Left ventricle myocardium superior (tissue), 1 donor: ENCODE data around the gene TSPEAR. TPM values are rescaled to one million over a fixed set of nuclear protein-coding genes. Genes with fewer than 3 reads are reported as not detected.
"Not testable (repeated sequence)": the region's sequence is repeated elsewhere in the genome, so short reads cannot be mapped to it uniquely, and the experiment has no call there.

Experiments
- ATAC-seq: fragments of 200-7000 bp; cut with Tn5 transposase; one replicate; pipeline ENCODE4 v1.9.1; 2020; ENCODE audit warnings: mild to moderate bottlenecking, moderate library complexity
- DNase-seq: peaks from one replicate; pipeline ENCODE4 v3.0.0-alpha.2; 2020
- intact Hi-C: fragments of 100-400 bp; cut with micrococcal nuclease; formaldehyde crosslinking; loops from one replicate; pipeline ENCODE4 v1.11.0; 2022
- total RNA-seq: library from RNA; stranded (reverse); fragmentation: NEBNext Ultra II Directional; extraction: Animal tissue kit (Norgen Biotek cat#: 25700); gene quantifications from one replicate; pipeline ENCODE4 v1.2.1, GENCODE V29; 2021
- donor health status: DM: no; HTN: yes; CAD: no; lungs with severe emphysema.

TSPEAR gene
- total RNA-seq, 1 donor from 2014 or later, result 2.7 TPM

DNA sequence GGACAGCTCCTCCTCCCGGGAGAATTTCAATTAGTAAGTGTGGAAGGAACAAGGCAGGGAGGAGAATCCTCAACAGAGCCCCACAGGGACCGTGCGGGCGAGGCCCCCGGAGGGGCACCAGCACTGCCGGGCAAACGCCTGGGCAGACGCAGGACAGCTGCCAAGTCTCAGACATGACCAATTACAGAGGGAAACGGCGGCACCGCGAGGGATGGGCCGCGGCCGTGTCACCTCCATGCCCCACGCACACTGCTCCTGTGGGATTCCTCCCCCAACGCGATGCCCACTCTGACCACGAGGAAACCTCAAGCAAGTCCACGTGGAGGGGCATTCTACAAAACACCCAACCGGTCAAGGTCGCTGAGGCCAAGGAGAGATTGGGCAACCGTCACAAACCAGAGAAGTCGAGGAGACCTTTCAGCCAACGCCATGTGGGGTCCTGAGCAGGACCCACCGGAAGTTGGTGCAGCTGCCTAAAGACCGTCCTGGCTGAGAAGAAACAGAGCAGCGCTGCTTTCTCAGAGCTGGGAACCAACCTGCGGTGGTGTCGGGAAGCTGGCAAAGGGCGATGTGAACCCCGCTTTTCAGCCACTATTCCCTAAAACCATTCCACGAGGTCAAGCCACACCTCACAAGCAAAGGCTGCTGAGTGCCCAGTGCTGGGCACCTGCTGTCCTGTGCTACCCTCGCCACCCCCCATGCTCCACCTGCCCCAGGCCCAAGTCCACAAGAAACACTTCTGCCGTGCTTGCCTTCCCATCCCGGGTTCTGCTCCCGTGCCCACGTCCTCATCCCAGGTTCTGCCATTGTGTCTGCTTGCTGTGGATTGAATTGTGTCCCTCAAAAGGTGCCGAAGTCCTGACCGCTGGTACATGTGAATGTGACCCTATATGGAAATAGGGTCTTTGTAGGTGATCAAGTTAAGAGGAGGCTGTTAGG, 139.3 kb downstream of the TSPEAR start:
- ATAC-seq, result no peak
- intact Hi-C loops, result no loop called here
- DNase-seq, result no peak

DNA sequence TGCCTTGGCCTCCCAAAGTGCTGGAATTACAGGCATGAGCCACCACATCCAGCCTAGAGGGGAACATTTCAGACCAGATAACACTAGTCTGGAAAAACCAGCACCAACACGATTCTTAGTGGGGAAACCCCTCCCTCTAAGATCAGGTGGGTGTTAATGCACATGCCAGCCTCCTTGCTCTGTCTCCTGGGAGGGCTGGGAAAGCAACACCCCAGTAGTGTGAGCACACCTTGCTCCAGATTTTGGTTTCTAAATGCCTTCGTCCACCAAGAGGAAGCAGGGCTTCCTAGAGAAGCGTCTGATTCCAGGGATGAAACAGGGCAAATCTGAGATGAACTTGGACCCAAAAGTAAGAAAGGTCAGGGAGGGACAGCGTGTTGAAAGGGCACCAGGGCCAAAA, 140.1 kb downstream of the TSPEAR start:
- DNase-seq (no peak), ATAC-seq (no peak)
- intact Hi-C loops, result no loop called here

DNA sequence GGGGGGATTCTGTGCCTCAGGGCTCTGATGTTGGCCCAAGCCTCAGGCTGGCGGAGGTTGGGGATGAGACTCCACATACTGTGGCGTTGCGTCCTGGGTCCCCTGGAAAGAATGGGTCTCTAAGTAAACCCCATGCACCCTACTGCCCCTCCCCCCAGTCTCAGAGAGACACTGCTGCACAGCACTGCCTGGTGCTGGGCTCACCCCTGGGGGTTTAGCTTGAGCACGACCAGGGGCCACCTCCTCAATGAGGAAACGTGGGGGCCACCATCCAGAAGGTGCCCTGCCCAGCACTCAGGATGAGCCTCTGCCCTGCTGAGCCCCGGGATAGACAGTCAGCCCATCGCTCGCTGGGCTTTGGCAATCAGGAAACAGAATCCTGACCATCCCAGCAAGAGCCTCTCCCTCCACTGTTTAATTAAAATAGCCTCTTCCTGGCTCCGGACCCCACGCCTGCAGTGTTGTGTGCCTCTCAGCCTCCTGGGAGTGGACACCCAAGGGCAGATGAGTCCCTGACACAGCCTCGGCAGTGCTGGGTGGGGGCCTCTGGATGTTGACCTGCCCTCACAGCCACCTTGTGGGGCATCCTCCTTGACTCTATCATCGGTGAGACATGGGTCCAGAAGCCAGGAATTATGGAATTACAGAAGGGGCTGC, 141.4 kb downstream of the TSPEAR start:
- intact Hi-C loops, result no loop called here
- ATAC-seq, result no peak
- no peak for DNase-seq

DNA sequence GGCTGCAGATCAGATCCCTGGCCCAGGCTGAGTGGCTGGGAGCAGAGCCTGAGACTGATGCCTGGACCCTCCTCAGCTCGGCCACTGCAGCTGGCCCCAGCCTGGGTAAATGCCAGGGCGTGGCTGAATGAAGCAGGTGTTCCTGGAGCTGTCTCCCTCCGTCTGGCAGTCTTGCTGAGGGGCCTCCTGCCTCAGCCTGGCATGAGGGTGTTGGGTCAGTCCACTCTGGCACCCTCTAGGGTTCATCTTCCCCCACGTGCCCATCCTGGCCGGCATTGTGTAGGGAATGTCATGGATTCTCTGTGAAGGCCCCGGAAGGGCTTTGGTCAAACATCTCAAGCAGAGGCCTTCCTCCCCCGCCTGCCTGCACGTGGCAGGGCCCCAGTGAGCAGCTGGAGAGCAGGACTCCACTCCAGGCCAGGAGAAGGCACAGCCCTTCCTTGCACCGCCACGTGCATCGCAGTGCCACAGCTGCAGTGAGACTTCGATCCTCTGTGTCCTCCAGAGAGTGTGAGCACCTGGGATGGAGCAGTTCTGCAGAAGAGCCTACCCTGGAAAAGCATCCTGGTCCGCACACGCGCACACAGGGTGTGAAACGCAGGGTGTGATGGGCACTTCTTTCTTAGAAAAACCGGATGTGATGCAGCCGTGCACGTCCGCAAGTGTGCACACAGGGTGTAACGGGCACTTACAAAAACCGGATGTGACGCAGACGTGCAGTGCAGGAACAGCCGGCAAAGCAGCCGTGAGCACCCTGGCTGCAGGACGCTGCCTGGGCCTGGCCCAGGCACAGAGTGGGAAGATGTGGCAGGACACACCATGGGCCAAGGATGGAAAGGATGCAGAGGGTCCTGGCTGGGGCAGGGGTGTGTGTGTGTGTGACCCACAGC, 142.5 kb downstream of the TSPEAR start:
- intact Hi-C loops, result no loop called here
- no peak for ATAC-seq
- no peak for DNase-seq

DNA sequence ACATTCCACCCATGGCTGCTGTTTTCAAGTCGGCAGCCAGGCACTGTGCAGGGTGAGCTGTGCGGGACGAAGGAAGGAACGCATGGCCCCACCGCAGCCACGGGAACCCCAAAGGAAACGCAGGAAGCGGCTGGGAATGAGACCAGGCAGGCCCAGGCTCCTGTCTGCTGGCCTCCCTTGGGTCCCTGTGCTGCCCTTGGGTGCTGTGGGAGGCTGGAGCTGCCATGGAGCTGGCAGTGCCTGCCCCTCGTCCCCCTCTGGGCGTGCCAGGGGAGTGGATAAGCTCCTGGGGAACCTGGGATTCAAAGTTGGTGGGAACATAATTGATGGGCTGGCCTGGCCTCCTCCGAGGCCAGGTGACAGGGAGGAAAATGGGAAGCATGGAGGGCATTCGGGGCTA, 143.1 kb downstream of the TSPEAR start:
- DNase-seq (no peak), ATAC-seq (no peak)

DNA sequence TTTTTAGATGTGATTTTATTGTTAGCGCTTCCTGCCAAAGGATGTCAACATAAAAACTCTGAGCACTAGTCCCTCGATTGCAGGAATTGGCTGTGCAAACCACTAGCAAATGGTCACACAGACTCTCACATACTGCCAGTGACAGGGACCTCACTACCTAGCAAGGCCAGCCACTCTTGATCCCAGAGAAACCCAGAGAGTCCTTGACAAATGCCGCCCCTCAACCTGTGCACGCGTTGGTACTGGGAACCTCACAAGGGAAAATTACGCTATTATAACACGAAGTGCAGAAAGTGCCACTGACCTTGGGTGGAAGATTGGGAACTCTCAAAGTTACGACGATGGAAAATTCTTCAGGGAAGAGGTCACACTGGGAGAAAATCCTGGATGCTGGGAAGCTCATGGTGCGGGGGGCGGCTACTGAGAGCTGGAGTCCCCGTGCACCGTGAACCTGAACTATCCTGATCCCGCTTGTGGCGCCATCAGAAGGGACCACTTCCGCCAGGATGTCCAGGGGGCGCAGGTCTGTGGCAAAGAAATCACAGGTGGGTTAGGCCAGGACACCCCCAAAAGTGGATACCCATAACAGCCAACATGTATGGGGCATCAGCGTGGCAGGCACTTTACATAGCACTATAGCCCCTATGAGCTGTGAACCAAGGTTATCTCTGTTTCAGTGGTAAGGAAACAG, 143.7 kb downstream of the TSPEAR start:
- no peak for DNase-seq
- intact Hi-C loops, result no loop called here
- ATAC-seq, result no peak

More for the DNA sequence above, 143.1 kb downstream of the TSPEAR start:
- intact Hi-C loops, result no loop called here

DNA sequence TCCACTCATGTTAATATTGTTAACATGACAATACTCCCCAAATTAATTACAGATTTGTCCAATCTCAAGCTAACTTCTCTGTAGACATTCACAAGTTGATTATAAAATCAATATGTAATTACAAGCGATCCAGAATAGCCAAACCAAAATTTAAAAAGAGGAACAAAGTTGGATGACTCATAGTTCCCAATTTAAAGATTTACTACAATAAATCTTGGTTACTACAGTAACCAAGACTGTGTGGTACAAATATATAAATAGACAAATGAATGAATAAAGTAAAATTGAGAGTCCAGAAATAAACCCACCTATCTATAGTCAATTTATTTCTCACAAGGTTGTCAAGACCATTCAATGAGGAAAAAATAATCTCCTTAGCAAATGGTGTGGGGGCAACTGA, 145.0 kb downstream of the TSPEAR start:
- ATAC-seq (no peak), DNase-seq (no peak)
- intact Hi-C loops, result no loop called here

DNA sequence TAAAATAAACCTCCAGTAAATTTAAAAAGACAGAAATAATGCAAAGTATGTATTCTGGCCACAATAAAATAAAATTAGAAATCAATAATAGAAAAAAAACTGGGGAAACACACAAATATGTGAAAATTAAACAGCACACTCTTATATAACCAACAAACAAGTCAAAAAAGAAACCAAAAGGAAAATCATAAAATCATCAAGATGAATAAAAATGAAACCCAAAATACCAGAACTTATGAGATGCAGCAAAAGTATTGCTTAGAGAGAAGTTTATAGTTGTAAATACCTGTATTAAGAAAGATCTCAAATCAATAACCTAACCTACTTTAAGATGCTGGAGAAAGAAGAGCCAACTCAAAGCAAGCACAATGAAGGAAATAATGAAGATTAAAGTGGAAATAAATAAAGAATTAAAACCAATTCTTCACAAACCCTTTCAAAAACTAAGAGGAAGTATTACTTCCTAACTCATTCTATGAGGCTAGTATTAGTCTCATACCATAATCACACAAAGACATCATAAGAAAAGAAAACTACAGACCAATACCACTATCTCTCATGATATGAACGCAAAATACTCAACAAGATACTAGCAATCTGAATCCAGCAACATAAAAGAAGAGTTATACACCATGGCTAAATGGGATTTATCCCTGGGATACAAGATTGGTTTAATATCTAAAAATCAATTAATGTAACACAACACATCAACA, 146.3 kb downstream of the TSPEAR start:
- intact Hi-C loops, result no loop called here
- no peak for ATAC-seq
- no peak for DNase-seq

DNA sequence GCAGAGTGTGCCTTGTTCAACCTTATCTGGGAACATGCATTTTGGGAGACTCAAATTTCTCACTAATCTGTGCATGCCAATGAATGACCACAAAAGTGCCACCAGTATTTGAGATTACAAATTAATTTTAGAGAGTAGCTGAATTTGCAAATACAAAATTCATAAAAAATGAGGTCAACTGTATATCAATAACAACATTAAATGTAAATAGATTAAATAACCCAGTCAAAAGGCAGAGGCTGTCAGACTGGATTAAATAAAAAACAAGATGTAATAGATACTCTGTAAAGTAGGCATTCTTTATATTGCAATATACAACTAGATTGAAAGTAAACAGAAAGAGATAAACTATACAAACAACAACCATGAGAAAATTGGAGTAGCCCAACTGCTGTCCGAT, 147.3 kb downstream of the TSPEAR start:
- DNase-seq, result no peak
- no peak for ATAC-seq
- intact Hi-C loops, result no loop called here

DNA sequence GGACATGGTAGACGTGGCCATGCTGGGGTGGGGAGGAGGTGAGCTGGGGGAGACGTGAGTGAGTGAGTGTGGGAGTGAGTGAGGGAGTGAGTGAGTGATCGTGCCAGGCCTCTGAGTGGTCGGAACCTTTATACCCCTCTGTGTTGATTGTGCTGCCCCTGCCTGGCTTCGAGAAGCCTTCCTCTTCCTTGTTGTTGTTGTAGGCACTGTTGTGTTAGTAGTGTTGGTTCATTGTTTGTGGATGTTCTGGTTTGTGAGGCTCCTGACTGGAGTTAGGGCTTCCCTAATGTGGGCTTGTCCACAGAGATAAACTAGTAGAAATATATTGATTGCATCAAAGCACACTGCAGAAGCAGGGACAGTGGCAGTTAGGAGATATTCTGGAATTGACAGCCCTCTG, 152.7 kb downstream of the TSPEAR start, which contains the start of gene KRTAP10-3:
KRTAP10-3 (minus strand) TSS at position 101 of the 400 bp plus-strand sequence; CDS start at position 21, 80 bp downstream.
- intact Hi-C loops, result loop anchor here (10.0 kb wide), 1 partner anchor 64 kb away; no protein-coding TSS in a partner anchor
- no peak for DNase-seq
- no peak for ATAC-seq

DNA sequence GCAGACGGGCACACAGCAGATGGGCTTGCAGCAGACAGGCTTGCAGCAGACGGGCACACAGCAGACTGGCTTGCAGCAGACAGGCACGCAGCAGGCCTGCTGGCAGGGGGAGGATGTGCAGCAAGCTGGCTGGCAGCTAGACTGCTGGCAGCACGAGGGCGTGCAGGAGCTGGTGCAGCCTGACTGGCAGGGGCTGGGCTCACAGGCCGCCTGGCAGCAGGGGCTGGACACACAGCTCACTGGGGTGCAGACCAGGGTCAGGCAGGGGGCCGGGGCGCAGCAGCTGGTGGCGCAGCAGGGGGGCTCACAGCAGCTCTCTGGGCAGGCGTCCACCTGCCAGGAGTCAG, 153.1 kb downstream of the TSPEAR start:
- not testable (repeated sequence) for ATAC-seq, DNase-seq
- intact Hi-C loops, result loop anchor here (10.0 kb wide), 1 partner anchor 64 kb away; no protein-coding TSS in a partner anchor

DNA sequence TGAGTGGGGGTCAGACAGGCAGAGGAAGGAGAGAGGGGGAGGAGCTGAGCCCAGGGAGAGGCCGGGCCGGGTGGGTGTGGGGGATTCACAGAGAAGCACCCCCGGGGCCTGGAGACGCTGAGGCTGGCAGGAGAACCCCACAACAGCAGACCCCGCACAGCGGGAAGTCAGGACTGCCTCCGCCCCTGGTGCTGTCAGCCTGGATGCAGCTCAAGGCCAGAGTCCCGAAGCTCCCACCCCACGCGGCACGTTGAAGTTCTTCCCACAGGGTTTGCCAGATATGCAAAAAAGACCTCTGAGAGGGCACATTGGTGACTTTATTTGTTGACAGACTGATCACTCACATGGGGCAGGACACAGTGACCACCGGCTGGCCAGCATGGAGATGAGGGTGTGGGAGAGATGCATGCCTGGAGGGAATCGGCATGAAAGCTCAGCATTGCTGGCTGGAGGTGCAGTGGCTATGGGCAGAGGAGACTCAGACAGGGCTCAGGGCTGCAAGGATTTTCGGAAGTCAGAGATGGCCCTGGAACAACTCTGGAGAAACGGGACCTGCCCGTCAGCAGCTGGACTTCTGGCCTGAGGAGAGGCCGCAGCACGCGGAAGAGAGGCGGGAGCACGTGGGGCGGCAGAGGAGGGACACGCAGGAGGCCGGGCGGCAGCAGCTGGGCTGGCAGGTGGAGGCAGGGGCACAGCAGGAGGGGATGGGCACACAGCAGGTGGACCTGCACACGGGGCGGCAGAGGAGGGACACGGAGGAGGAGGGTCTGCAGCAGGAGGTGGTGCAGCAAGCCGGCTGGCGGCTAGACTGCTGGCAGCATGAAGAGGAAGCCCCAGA, 153.7 kb downstream of the TSPEAR start:
- intact Hi-C loops, result loop anchor here (10.0 kb wide), 1 partner anchor 63 kb away; no protein-coding TSS in a partner anchor
- no peak for DNase-seq
- ATAC-seq, result no peak

DNA sequence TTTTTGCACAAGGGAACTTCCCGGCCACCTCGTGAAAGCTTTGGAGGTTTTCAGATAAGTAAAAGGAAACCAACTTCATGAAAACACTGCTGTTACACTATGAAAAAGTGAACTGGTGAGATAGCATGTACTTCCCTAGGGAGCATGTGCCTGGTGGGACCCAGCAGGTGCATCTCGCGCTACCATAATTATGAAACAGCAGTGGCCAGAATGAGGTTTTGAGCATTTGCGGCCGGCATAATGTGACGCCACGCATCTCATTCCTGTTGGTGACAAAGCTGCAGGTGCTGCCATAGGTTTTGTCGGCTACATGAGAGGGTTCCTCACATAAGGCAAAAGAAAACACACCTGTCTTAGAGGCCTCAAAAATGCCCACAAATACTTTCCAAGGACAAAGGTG, 154.5 kb downstream of the TSPEAR start:
- intact Hi-C loops, result loop anchor here (10.0 kb wide), 1 partner anchor 62 kb away; no protein-coding TSS in a partner anchor
- no peak for ATAC-seq
- no peak for DNase-seq

DNA sequence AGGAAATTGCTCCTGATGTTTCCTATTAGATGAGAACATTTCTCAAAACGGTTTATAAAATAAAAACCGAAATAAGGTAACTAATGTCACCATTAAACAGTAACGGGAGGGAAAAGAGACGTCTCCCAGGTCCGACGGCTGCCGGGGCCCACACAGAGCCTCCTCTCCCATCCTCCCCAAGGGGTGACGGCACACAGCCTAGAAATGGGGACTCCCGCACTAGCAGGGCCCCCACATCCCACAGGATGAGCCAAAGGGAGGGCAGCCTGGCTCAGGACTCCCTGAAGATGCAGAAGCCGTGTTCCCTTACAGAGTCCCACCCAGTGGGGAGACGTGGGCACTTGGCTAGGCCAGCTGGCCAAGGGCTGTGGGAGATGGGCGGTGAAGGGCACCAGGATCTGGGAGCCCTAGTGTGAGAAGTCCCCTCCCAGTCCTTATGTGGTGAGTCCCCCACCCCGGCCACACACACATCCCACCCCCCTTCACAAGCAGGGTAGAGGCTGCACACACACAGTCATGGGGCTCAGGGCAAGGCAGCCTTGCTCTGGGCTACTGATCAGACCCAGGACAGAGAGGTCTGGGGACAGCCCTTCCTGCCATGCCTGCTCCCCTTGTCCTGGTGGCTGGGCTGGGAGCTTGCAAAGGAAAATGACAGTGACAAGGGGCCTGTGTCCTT, 156.0 kb downstream of the TSPEAR start:
- DNase-seq (no peak), ATAC-seq (no peak)

DNA sequence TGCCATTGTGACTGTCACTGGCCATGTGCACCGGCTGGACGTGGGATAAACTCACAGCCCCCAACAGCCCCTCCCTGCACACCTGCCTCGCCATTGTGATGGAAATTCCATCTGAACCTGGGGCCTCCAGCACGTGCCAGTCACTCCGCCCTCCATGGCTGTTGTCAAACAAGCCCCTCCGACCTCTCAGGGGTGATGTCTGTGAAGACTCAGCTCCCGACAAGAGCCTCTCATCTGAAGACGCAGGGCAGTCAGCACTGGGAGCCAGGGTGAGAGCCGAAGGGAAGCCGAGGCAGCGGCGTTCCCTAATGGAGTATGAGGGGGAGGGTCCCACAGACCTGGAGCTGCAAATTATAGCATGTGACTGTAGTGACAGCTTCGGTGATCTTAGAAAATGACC, 158.7 kb downstream of the TSPEAR start:
- ATAC-seq, result no peak
- intact Hi-C loops, result loop anchor here (10.0 kb wide), 1 partner anchor 58 kb away; no protein-coding TSS in a partner anchor
- no peak for DNase-seq

More for the DNA sequence above, 156.0 kb downstream of the TSPEAR start:
- intact Hi-C loops, result loop anchor here (10.0 kb wide), 1 partner anchor 61 kb away; no protein-coding TSS in a partner anchor

DNA sequence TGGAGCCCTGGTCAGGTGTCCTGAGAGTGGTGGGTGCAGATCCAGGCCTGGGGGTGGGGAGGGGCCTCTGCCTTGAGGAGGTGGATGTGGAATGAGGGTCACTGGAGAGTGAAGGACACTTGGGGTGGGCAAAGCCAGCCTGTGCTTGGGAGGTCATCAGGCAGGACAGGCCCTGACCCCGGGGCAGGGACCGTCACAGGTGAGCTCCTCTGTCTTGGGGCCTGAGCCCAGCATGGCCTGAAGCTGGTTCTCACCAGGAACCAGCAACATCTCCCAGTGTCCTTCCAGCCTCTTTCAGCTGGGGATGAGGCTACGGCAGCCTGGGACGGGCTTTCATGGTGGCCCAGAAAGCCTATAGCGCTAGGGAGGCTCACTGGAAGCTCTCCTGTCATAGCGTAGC, 159.2 kb downstream of the TSPEAR start:
- intact Hi-C loops, result loop anchor here (10.0 kb wide), 1 partner anchor 57 kb away; no protein-coding TSS in a partner anchor
- DNase-seq, result no peak

More for the DNA sequence above, 159.2 kb downstream of the TSPEAR start:
- no peak for ATAC-seq
